GM19023 (cell line): ENCODE data around the gene ITGBL1.

Experiments used
- ATAC-seq: cut with Tn5 transposase; IDR thresholded peaks from one replicate; pipeline ENCODE4 v1.9.1; 2021; ENCODE audit warnings: mild to moderate bottlenecking, moderate library complexity; ENCODE audit not compliant: unreplicated experiment

Gene ITGBL1

DNA sequence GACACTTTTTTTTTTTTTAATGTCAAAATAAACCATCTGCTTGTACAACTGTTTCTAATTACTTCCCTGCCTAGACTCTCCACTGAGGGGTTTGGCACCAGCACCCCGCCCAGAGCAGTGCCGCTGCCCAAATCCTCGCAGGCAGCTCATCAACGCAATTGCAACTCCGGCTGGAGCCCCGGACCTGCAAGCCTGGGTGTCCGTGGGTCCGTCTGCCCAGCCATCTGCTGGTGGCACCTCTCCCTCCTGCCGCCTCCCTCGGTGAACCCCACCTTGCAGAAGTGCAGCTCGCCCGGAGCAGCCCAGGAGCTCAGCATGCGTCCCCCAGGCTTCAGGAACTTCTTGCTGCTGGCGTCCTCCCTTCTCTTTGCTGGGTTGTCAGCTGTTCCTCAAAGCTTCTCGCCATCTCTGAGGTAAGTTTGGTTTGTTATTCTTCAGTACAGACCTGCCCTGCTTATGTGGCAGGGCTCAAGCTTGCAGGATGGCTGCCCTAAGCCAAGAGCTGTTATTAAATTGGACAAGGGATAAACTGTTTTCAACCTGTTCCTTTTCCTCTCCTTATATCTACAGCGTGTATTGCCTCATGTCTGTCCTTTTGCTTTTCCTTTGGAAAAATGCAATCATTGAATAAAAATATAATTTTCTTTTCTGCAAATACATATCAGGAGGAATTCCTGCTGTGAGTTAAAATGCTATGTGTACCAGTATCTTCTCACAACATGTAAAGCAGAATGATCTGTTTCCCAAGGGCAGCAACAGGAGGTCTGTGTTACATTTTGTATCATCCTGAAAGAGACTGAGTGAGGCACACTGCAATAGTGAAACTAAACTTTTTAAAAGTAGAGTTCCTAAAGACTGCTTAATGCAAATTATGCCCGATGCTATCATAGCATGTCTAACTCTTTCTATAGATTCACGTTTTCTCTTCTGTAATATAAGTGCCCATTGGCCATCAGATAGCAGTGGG lies at the start of gene ITGBL1:
Gene ITGBL1, plus strand, starts transcription at position 157 of the 967 bp plus-strand sequence. Its CDS starts 159 bp downstream, at position 316.
- no peak for ATAC-seq

DNA sequence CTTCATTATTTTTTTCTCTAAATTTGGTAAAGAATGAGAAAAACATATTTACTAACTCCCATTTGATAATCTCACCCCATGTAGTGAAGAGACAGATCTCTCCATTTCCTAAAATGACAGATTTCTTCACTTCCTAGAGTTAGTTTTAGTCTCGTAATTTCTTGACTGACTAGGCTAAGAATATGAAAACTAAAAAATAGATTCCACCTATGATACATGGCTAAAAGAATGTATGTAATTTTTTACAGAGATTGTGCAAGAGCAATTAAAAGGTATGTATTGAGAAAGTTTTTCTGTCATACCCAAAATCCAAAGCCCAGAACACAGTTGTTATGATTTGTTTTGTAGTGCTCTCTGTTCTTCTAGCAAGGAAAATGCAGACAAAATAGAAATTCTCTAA lies 45.7 kb upstream of the ITGBL1 start:
- ATAC-seq: no peak

GRCh38 chr13:101408154-101408553 lies 44.3 kb upstream of the ITGBL1 start:
- ATAC-seq: no peak

GRCh38 chr13:101408992-101409656 lies 43.4 kb upstream of the ITGBL1 start:
- ATAC-seq: no peak

- ATAC-seq: no peak
Observed at GRCh38 chr13:101412076-101412475, 40.4 kb upstream of the ITGBL1 start.

DNA sequence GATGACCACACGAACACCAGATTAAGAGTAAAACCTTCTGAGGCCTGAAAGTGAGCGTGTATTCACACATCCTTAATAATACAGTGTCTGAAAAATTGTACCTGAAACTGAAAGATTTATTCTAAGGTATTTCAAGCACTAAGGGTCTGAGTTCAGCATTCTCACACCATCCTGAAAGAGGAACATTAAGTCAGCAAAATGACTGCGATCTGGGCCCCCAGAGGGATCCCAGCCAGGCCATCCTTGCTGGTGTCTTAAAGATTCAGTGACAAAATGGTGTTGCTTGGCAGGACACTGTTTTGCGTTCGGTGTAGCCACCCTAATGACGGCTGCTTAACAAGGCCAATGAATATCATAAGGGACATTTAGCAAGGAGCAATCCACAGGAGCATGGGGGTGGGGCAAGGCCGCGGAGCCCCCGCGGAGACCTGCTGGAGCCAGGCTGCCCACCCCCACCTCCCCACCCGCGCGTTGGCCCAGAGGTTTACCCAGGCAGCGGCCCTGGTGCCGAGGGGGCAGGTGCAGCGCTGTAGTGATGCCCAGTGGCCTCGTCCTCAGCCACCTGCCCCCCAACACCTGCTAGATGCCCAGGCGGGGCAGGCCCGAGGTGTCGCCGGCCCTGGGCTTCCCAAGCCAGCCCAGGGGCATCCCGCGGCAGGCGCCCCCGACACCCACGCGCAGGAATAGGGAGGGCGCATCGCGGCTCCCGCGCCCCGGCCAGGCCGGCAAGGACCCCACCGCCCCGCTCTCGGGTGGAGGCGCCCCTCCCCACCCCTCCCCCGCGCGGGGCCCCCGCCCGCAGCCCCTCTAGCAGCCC lies 36.9 kb upstream of the ITGBL1 start:
- ATAC-seq: no peak

- ATAC-seq: no peak
Observed at GRCh38 chr13:101416181-101417042, 36.1 kb upstream of the ITGBL1 start, which contains the start of gene NALCN. Gene NALCN, minus strand, starts transcription at chr13:101416508. Its CDS starts 17,382 bp downstream, at chr13:101399126.

- no peak for ATAC-seq
Observed at GRCh38 chr13:101417043-101417406, 35.5 kb upstream of the ITGBL1 start.

GRCh38 chr13:101417501-101417900 lies 35.0 kb upstream of the ITGBL1 start:
- no peak for ATAC-seq

DNA sequence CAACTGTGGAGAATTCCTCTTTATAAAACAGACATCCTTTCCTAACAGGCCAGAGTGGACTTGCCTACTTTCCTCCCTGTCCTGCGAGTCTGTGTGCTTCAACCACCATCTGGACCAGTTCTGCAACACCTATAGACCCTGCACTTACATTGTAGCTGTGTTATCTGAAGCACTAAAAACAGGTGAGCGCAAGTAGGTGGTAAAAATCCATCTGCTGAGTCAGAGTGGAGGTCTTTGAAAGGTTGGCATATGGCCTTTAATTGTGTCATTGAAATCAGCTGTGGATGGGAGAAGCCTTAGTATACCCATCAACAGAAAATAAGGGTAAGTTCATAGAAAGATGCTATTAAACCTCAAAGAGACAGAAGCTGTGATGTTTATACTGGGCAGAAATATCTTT lies 28.6 kb upstream of the ITGBL1 start:
- no peak for ATAC-seq

DNA sequence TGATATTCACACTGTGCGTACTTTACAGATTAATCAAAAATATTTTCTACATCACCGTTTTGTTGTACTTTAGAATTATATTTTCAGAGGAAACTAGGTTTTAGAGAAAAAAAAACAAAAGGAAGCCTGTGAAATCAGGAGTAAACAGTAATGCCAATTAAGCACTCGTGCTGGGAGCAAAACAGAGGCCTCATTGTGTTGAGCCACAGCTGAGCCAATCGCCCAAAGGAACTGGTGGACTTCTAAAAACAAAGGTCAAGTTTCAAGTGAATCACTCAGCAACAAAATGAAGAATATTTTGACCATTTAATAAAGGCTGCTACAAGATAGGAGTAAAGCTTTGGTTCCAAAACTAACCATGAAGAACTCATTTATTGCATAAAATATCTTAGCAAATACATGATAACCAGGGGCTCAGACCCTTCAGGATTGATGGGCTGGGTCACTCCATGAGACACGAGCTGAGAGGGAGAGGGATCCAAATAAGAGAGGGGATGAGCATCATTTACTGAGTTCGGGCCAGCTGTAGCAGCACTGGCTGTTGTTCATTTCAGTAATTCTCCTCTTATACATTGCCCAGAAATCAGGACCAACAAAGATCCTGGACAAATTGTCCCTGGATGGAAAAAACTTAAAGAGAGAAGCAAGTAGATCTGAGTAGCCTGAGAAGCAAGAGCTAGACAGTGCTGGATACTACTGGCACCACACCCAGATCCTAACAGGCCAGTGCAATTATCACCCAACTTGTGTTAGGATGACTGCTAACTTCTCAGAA lies 27.9 kb upstream of the ITGBL1 start:
- ATAC-seq: no peak

GRCh38 chr13:101425156-101425471 lies 27.4 kb upstream of the ITGBL1 start:
- no peak for ATAC-seq

- ATAC-seq: no peak
Observed at GRCh38 chr13:101425623-101426022, 26.9 kb upstream of the ITGBL1 start.

- no peak for ATAC-seq
Observed at GRCh38 chr13:101429733-101430132, 22.7 kb upstream of the ITGBL1 start.

GRCh38 chr13:101433895-101434294 lies 18.6 kb upstream of the ITGBL1 start:
- no peak for ATAC-seq

GRCh38 chr13:101434486-101434885 lies 18.0 kb upstream of the ITGBL1 start:
- no peak for ATAC-seq

GRCh38 chr13:101447852-101448251 lies 4.6 kb upstream of the ITGBL1 start:
- ATAC-seq: no peak

DNA sequence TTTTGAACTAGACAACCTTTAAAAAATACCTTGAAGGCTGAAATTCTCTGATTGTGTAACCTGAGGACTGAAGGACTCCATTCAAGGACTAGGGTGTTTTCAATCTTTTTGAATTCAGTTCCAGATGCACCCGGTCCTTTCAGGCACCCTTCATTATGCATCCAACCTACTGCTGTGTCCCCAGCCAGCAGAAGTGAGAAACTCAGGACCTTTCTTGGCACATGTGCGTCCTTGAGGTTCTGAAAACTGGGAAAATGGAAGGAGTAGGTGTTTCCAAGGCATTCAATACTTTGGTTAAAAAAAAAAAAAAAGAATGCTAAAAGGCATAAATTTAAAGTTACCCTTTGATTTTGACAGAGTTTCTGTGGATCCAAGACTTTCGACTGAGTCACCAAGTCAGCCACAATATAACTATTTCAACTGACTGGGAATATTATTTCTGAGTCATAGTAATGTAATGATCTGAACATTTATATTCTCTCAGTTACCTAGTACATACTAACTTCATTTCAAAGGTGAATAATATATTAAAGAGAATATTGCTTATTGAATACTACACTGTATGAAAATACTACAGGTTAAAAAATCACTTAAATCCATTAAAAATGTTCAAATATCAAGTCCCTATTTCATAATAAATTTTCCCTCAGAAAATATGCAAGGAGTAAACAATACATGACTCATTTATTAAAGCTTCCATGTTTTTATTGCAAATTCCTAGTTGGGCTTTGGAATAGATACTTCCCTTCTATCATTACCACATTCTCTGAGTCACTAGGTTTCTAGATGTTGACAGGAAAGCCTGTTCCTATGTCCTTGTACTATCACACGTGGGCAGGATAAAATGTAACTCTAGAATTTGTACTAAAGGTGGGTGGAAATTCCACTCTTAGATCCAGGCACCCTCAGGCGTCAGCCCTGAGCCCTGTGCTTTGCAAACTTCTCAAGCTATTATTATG lies 2.4 kb upstream of the ITGBL1 start:
- no peak for ATAC-seq

GRCh38 chr13:101450749-101451130 lies 1.7 kb upstream of the ITGBL1 start:
- ATAC-seq: no peak
